Trophoblast cell (in vitro differentiated cells and primary cell): Measurements from ENCODE around the gene OR51B5.

Experiments
- DNase-seq, 2 donors: peaks; one replicate each; pipeline ENCODE4 v3.0.0-alpha.2; 2016
- H2AFZ ChIP-seq: 2 replicates; pipeline ENCODE4 v1.6.1; 2013; ENCODE audit warnings: low read length, moderate library complexity, mild to moderate bottlenecking; ENCODE audit not compliant: insufficient read depth, poor library complexity
- H2AK5ac ChIP-seq: 2 replicates; pipeline ENCODE4 v1.6.1; 2013; ENCODE audit warnings: mild to moderate bottlenecking, low read length
- H2BK120ac ChIP-seq: 2 replicates; pipeline ENCODE4 v1.6.1; 2013; ENCODE audit warnings: low read length, mild to moderate bottlenecking, moderate library complexity; ENCODE audit not compliant: insufficient read depth, poor library complexity
- H2BK12ac ChIP-seq: 2 replicates; pipeline ENCODE4 v1.6.1; 2013; ENCODE audit warnings: mild to moderate bottlenecking, low read length, moderate library complexity
- H2BK5ac ChIP-seq: 2 replicates; pipeline ENCODE4 v1.6.1; 2013; ENCODE audit warnings: low read length, low read depth, moderate library complexity, mild to moderate bottlenecking; ENCODE audit not compliant: poor library complexity
- H3K14ac ChIP-seq: 2 replicates; pipeline ENCODE4 v1.6.1; 2013; ENCODE audit warnings: mild to moderate bottlenecking, low read length
- H3K18ac ChIP-seq: 2 replicates; pipeline ENCODE4 v1.6.1; 2013; ENCODE audit warnings: mild to moderate bottlenecking, low read length
- H3K23ac ChIP-seq: 2 replicates; pipeline ENCODE4 v1.6.1; 2013; ENCODE audit warnings: low read length
- H3K27ac ChIP-seq: 2 replicates; pipeline ENCODE4 v1.5.1; 2013; ENCODE audit warnings: low read depth, mild to moderate bottlenecking, inconsistent platforms, low read length, moderate library complexity
- H3K27me3 ChIP-seq: 2 replicates; pipeline ENCODE4 v1.6.1; 2013; ENCODE audit warnings: inconsistent platforms, mild to moderate bottlenecking, low read length, moderate library complexity; ENCODE audit not compliant: insufficient read depth
- H3K36me3 ChIP-seq, 2 experiments: 1 replicate in 1 of 2; 2 replicates in 1 of 2; pipeline ENCODE4 v1.6.1; 2013; ENCODE audit warnings: low read length in 2 of 2, mild to moderate bottlenecking in 2 of 2, moderate library complexity in 1 of 2; ENCODE audit not compliant: insufficient read depth in 2 of 2, control insufficient read depth in 1 of 2
- H3K4ac ChIP-seq: 2 replicates; pipeline ENCODE4 v1.6.1; 2013; ENCODE audit warnings: low read depth, mild to moderate bottlenecking, low read length, moderate library complexity
- H3K4me1 ChIP-seq, 2 experiments: 1 replicate in 1 of 2; 2 replicates in 1 of 2; pipeline ENCODE4 v1.6.1; 2013; ENCODE audit warnings: low read length in 2 of 2, mild to moderate bottlenecking in 2 of 2, moderate library complexity in 1 of 2; ENCODE audit not compliant: insufficient read depth in 2 of 2, control insufficient read depth in 1 of 2
- H3K4me2 ChIP-seq: 2 replicates; pipeline ENCODE4 v1.6.1; 2013; ENCODE audit warnings: inconsistent platforms, mild to moderate bottlenecking, low read length, moderate library complexity
- H3K4me3 ChIP-seq: 2 replicates; pipeline ENCODE4 v1.5.1; 2013; ENCODE audit warnings: mild to moderate bottlenecking, low read depth, low read length, inconsistent platforms
- H3K79me1 ChIP-seq: one replicate; pipeline ENCODE4 v1.6.1; 2013; ENCODE audit warnings: low read length
- H3K79me2 ChIP-seq: 2 replicates; pipeline ENCODE4 v1.6.1; 2013; ENCODE audit warnings: low read length, mild to moderate bottlenecking; ENCODE audit not compliant: control insufficient read depth, insufficient read depth, poor library complexity
- H3K9ac ChIP-seq: 2 replicates; pipeline ENCODE4 v1.6.1; 2013; ENCODE audit warnings: mild to moderate bottlenecking, low read length
- H3K9me3 ChIP-seq: 2 replicates; pipeline ENCODE4 v1.6.1; 2013; ENCODE audit warnings: low read depth, mild to moderate bottlenecking, control low read depth, inconsistent platforms, low read length; ENCODE audit not compliant: insufficient read depth
- H4K12ac ChIP-seq: 2 replicates; pipeline ENCODE4 v1.6.1; 2013; ENCODE audit warnings: low read depth, mild to moderate bottlenecking, low read length, moderate library complexity
- H4K8ac ChIP-seq: 2 replicates; pipeline ENCODE4 v1.6.1; 2013; ENCODE audit warnings: low read depth, mild to moderate bottlenecking, low read length, moderate library complexity
- H4K91ac ChIP-seq: one replicate; pipeline ENCODE4 v1.6.1; 2013; ENCODE audit warnings: low read depth, mild to moderate bottlenecking, low read length, moderate library complexity
- WGBS: extraction: QIAGEN DNeasy Blood & Tissue Kit; methylation state at CpG from one replicate; pipeline ENCODE4 v1.1.7; 2013; ENCODE audit warnings: missing lambda C conversion rate; ENCODE audit not compliant: insufficient read length, insufficient coverage; ENCODE audit errors: extremely low coverage; 5-methylcytosine and 5-hydroxymethylcytosine counted together

The OR51B5 gene

GRCh38 chr11:5303626-5304025, 39.7 kb downstream of the OR51B5 start:
- no peak overlapping the region for H3K18ac ChIP-seq

GRCh38 chr11:5301846-5302245, 41.5 kb downstream of the OR51B5 start, which contains the start of gene OR51B4:
OR51B4 (minus strand) TSS chr11:5301946; CDS start chr11:5301946, 0 bp downstream.
- Histone ChIP-seq H3K18ac (no peak within 1 kb of the TSS), H3K4me3 (no peak within 1 kb of the TSS), H3K36me3 (no peaks in the 10 kb centered on the region), H3K4ac (no peak within 1 kb of the TSS), H3K23ac (peak within 1 kb of the TSS; percentile 86), H3K4me2 (no peak within 1 kb of the TSS), H2BK12ac (no peak within 1 kb of the TSS), H2AFZ (no peak within 1 kb of the TSS), H2BK120ac (no peak within 1 kb of the TSS), H3K79me1 (no peaks in the 10 kb centered on the region), H2AK5ac (no peak within 1 kb of the TSS), H3K9ac (peak within 1 kb of the TSS; percentile 33), H3K14ac (no peak within 1 kb of the TSS), H3K27ac (no peak within 1 kb of the TSS), H3K9me3 (peaks cover 2% of the 10 kb centered on the region), H3K27me3 (no peaks in the 10 kb centered on the region), H3K79me2 (no peaks in the 10 kb centered on the region), H3K4me1 (no peaks in the 10 kb centered on the region), H2BK5ac (no peak within 1 kb of the TSS), H4K91ac (no peak within 1 kb of the TSS), H4K8ac (no peak within 1 kb of the TSS), H4K12ac (no peak within 1 kb of the TSS)
- no CpG with 5 or more reads among the region's 2 CpGs for WGBS
- DNase-seq: no peak

More at GRCh38 chr11:5303626-5304025, 39.7 kb downstream of the OR51B5 start:
- no peak overlapping the region for H4K12ac ChIP-seq
- no peak overlapping the region for H2AFZ ChIP-seq
- H3K79me1 ChIP-seq: no peaks in the 10 kb centered on the region
- no peak overlapping the region for H3K9ac ChIP-seq
- H3K27me3 ChIP-seq: no peaks in the 10 kb centered on the region
- H3K9me3 ChIP-seq: peaks cover 2% of the 10 kb centered on the region
- H3K4ac ChIP-seq: no peak overlapping the region
- H2BK120ac ChIP-seq: no peak overlapping the region
- H2BK12ac ChIP-seq: no peak overlapping the region
- H3K4me1 ChIP-seq: no peaks in the 10 kb centered on the region
- H3K14ac ChIP-seq: no peak overlapping the region
- H3K79me2 ChIP-seq: no peaks in the 10 kb centered on the region
- no peaks in the 10 kb centered on the region for H3K36me3 ChIP-seq
- H3K4me2 ChIP-seq: no peak overlapping the region
- no CpG with 5 or more reads among the region's 5 CpGs for WGBS
- no peak overlapping the region for H4K91ac ChIP-seq
- no peak overlapping the region for H3K27ac ChIP-seq
- H4K8ac ChIP-seq: no peak overlapping the region
- H2AK5ac ChIP-seq: no peak overlapping the region
- no peak for DNase-seq
- no peak overlapping the region for H2BK5ac ChIP-seq
- H3K4me3 ChIP-seq: no peak overlapping the region
- no peak overlapping the region for H3K23ac ChIP-seq

- Histone ChIP-seq H3K79me2 (no peaks in the 10 kb centered on the region), H2BK12ac (no peak overlapping the region), H2BK5ac (no peak overlapping the region), H4K8ac (no peak overlapping the region), H3K23ac (no peak overlapping the region), H2AFZ (no peak overlapping the region), H4K91ac (no peak overlapping the region), H3K9me3 (peaks cover 2% of the 10 kb centered on the region), H4K12ac (no peak overlapping the region), H3K9ac (no peak overlapping the region), H3K4me2 (no peak overlapping the region), H3K27ac (no peak overlapping the region), H3K4ac (no peak overlapping the region), H2AK5ac (no peak overlapping the region), H3K4me3 (no peak overlapping the region), H3K4me1 (no peaks in the 10 kb centered on the region), H3K36me3 (no peaks in the 10 kb centered on the region), H3K18ac (no peak overlapping the region), H3K14ac (no peak overlapping the region), H2BK120ac (no peak overlapping the region), H3K27me3 (no peaks in the 10 kb centered on the region), H3K79me1 (no peaks in the 10 kb centered on the region)
- WGBS: no CpG with 5 or more reads among the region's 3 CpGs
- no peak for DNase-seq
Measured at GRCh38 chr11:5300251-5300650, 43.1 kb downstream of the OR51B5 start.

DNA sequence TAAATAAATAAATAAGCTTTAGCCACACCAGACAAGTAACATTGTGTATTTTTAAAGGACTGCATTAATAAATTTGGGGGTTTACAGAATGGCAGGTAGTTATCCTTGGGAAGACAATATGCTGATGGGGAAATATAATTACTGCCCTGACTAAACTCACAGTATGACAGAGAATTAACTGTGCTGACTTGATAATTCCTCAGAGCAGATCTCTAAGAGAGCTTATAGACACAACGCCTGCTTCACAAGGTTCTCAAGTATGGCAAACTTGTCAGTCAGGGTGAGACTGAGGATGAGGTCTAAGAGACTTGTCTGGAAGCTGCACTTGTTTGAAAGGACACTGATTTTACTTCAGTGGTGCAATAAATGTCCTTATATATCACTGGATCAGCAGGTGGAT, 44.9 kb downstream of the OR51B5 start:
- no peak overlapping the region for H2AK5ac ChIP-seq
- no peaks in the 10 kb centered on the region for H3K79me1 ChIP-seq
- H2BK5ac ChIP-seq: no peak overlapping the region
- no peak overlapping the region for H3K23ac ChIP-seq
- H3K27me3 ChIP-seq: no peaks in the 10 kb centered on the region
- H3K4me2 ChIP-seq: no peak overlapping the region
- DNase-seq: no peak
- no peak overlapping the region for H3K4me3 ChIP-seq
- H2AFZ ChIP-seq: no peak overlapping the region
- H4K8ac ChIP-seq: no peak overlapping the region
- no peak overlapping the region for H2BK120ac ChIP-seq
- no peak overlapping the region for H3K9ac ChIP-seq
- H3K79me2 ChIP-seq: no peaks in the 10 kb centered on the region
- no peak overlapping the region for H3K27ac ChIP-seq
- no peak overlapping the region for H4K91ac ChIP-seq
- no peak overlapping the region for H3K18ac ChIP-seq
- WGBS: no CpG with 5 or more reads among the region's 1 CpG
- no peak overlapping the region for H3K4ac ChIP-seq
- H3K9me3 ChIP-seq: peaks cover 2% of the 10 kb centered on the region
- no peaks in the 10 kb centered on the region for H3K36me3 ChIP-seq
- no peaks in the 10 kb centered on the region for H3K4me1 ChIP-seq
- no peak overlapping the region for H2BK12ac ChIP-seq
- H3K14ac ChIP-seq: no peak overlapping the region
- no peak overlapping the region for H4K12ac ChIP-seq
